ENCODE data around the gene HABP4. TPM values are rescaled to one million over a fixed set of nuclear protein-coding genes. Genes with fewer than 3 reads are reported as not detected.

Gene HABP4
- total RNA-seq, 1 experiment from 2014 or later = 1.8 TPM

DNA sequence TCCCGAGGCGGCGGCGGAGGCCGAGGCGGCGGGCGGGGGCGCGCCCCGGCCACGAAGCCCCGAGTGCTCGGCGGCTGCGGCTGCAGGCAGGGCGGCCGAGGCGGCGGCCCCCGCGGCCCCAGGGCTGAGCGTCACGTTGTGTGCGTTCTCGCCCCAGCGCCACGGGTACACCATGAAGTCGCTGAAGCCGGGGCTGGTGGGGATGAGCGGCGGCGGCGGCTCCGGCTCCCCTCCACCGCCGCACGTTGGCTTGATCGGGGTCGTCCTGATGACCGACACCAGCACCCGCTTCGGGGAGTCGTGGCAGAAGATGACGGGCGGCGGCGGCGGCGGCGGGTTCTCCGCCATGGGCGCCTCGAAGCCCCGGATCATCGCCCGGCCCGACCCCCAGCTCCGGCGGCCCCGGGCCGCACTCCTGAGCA lies 32.3 kb upstream of the HABP4 start:
- peak overlapping the region; percentile 96 for H3K9ac ChIP-seq (ENCODE audit: low read length)
- no peaks in the 10 kb centered on the region for H3K9me3 ChIP-seq (ENCODE audit: low read length)
- no peak overlapping the region for H2AFZ ChIP-seq (ENCODE audit: low read length)
- H3K27me3 ChIP-seq (ENCODE audit: low read length) = no peaks in the 10 kb centered on the region
- peak overlapping the region; percentile 99 for H3K4me3 ChIP-seq (ENCODE audit: low read length)
- DNase-seq = no peak
- H4K20me1 ChIP-seq (ENCODE audit: insufficient read depth, low read depth, low read length) = peaks cover 7% of the 10 kb centered on the region; the same call in 1 of the 2 replicates
- peak overlapping the region; percentile 88 for H3K4me2 ChIP-seq (ENCODE audit: low read depth, low read length, poor library complexity, severe bottlenecking)
- peak overlapping the region; percentile 90 for H3K27ac ChIP-seq (ENCODE audit: low read length)
- peaks cover 60% of the 10 kb centered on the region for H3K4me1 ChIP-seq (ENCODE audit: low read length)
- peaks cover 56% of the 10 kb centered on the region for H3K79me2 ChIP-seq (ENCODE audit: low read length)
- H3K36me3 ChIP-seq (ENCODE audit: insufficient read depth, low read length) = no peaks in the 10 kb centered on the region; the same call in 1 of the 2 replicates
- H3K9me2 ChIP-seq (replicated peaks; ENCODE audit: insufficient read depth, low read length) = no peaks in the 10 kb centered on the region

DNA sequence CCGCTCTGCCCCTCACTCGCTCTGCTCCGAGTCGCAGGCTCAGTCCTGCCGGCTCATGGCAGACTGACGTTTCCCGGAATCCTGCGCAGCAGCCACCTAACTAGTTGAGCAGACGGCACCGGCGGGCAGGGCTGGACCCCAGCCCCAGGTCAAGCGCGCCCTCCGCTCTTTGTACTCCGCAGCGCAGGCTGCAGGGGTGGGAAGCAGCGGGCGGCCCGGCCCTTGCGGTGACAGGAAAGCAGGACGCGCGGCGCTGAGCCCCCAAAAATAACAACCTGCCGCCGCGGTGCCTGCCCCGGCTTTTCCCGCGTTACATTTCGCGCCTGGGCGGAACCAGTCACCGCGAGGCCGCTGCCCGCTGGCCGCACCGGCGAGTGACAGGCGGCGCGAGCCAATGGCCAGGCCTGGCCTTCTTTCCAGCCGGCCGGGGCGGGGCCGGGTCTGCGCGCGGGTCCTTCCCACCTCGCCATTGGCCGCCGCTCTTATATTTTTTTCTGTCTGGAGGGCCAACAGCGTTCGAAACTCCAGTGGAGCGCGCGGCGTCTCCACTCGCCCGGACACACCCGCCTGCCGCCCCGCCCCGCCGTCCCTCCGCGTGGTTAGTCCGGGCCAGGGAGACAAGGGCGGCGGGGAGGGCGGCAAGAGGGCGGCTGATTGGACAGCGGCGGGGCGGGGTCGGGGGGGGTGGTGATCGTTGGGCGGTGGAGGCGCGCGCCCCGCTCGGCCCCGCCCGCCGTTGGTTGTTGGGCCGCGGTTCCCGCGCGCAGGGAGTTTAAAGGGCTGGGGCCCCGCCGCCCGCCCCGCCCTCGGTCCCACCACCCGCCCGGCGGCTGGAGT lies 31.7 kb upstream of the HABP4 start, which contains the start of gene ZNF367:
Gene ZNF367 (minus strand): TSS at position 288 of the 837 bp plus-strand sequence. CDS start 338 bp downstream, outside the sequence.
- peak; percentile 98 for DNase-seq
- no peaks in the 10 kb centered on the region for H3K36me3 ChIP-seq (ENCODE audit: insufficient read depth, low read length)
- H3K4me3 ChIP-seq (ENCODE audit: low read length) = peak within 1 kb of the TSS; percentile 99
- peak within 1 kb of the TSS; percentile 94 for H3K4me2 ChIP-seq (ENCODE audit: low read depth, low read length, poor library complexity, severe bottlenecking)
- no peak within 1 kb of the TSS for H2AFZ ChIP-seq (ENCODE audit: low read length)
- H3K27me3 ChIP-seq (ENCODE audit: low read length) = no peaks in the 10 kb centered on the region
- peaks cover 49% of the 10 kb centered on the region for H3K79me2 ChIP-seq (ENCODE audit: low read length)
- peak within 1 kb of the TSS; percentile 96 for H3K9ac ChIP-seq (ENCODE audit: low read length)
- no peaks in the 10 kb centered on the region for H3K9me3 ChIP-seq (ENCODE audit: low read length)
- peak within 1 kb of the TSS; percentile 90 for H3K27ac ChIP-seq (ENCODE audit: low read length)
- peaks cover 54% of the 10 kb centered on the region for H3K4me1 ChIP-seq (ENCODE audit: low read length)
- peaks cover 7% of the 10 kb centered on the region; the same call in 1 of the 2 replicates for H4K20me1 ChIP-seq (ENCODE audit: insufficient read depth, low read depth, low read length)
- H3K9me2 ChIP-seq (replicated peaks; ENCODE audit: insufficient read depth, low read length) = no peaks in the 10 kb centered on the region

DNA sequence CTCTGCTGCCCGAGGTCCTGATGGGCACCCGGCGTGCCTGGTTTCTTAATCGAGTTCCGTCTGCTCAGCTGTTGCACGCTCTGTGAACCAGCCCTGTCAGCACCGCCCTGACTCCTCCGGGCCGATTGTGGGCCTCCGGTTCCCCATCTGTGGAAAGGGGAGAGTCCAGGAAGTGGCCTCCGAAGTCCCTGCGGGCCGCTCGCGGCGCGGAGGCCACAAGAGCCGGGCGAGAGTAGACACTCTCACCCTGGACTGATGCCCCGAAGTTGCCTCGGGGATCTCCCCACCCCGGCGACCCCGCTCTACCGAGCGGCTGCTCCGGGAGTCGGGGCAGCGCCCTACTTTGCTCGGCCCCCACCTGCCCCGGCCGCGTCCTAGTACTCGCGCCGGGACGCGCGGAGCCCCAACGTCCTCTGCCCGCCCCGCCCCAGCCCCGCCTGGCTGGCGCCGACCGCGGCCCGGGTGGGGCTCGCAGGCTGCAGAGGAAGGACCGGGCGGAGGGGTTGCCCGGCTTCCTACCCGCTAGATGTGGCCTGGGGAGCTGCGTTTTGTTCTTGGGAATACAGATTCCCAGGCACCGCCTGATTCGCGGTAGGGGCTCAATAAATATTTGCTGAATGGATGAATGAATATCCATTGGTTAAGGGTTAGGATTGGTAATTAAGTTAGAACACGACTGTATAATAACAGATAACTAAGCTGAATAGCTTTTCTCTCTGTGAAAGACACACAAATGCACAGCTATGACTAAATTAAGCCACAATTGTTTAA lies 30.9 kb upstream of the HABP4 start:
- peak overlapping the region; percentile 84 for H3K4me2 ChIP-seq (ENCODE audit: low read depth, low read length, poor library complexity, severe bottlenecking)
- peak overlapping the region; percentile 82 for H3K27ac ChIP-seq (ENCODE audit: low read length)
- H3K27me3 ChIP-seq (ENCODE audit: low read length) = no peaks in the 10 kb centered on the region
- H2AFZ ChIP-seq (ENCODE audit: low read length) = peak overlapping the region; percentile 61
- peaks cover 46% of the 10 kb centered on the region for H3K4me1 ChIP-seq (ENCODE audit: low read length)
- peak overlapping the region; percentile 86 for H3K9ac ChIP-seq (ENCODE audit: low read length)
- H3K4me3 ChIP-seq (ENCODE audit: low read length) = peak overlapping the region; percentile 99
- H4K20me1 ChIP-seq (ENCODE audit: insufficient read depth, low read depth, low read length) = peaks cover 7% of the 10 kb centered on the region; the same call in 1 of the 2 replicates
- peaks cover 41% of the 10 kb centered on the region for H3K79me2 ChIP-seq (ENCODE audit: low read length)
- H3K9me3 ChIP-seq (ENCODE audit: low read length) = no peaks in the 10 kb centered on the region
- DNase-seq = peak; percentile 92
- H3K36me3 ChIP-seq (ENCODE audit: insufficient read depth, low read length) = no peaks in the 10 kb centered on the region
- no peaks in the 10 kb centered on the region for H3K9me2 ChIP-seq (replicated peaks; ENCODE audit: insufficient read depth, low read length)

DNA sequence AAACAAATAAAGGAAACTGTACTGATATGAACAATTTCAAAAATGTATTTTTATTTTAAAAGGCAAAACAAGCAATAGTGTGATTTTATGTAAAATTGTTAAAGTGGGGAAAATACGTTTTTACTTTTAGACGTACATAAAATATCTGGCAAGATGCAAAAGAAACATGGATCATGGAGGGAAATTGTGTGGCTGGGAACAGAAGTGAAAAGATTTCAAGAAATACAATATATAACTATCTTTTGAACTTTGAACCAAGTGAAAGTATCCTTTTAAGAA lies 30.3 kb upstream of the HABP4 start:
- peaks cover 7% of the 10 kb centered on the region; the same call in 1 of the 2 replicates for H4K20me1 ChIP-seq (ENCODE audit: insufficient read depth, low read depth, low read length)
- H3K4me2 ChIP-seq (ENCODE audit: low read depth, low read length, poor library complexity, severe bottlenecking) = peak overlapping the region; percentile 84
- no peaks in the 10 kb centered on the region for H3K27me3 ChIP-seq (ENCODE audit: low read length)
- no peaks in the 10 kb centered on the region for H3K9me2 ChIP-seq (replicated peaks; ENCODE audit: insufficient read depth, low read length)
- peak overlapping the region; percentile 86 for H3K9ac ChIP-seq (ENCODE audit: low read length)
- H2AFZ ChIP-seq (ENCODE audit: low read length) = peak overlapping the region; percentile 61; the same call in 1 of the 2 replicates
- no peak for DNase-seq
- H3K4me3 ChIP-seq (ENCODE audit: low read length) = peak overlapping the region; percentile 99
- peaks cover 40% of the 10 kb centered on the region for H3K4me1 ChIP-seq (ENCODE audit: low read length)
- H3K9me3 ChIP-seq (ENCODE audit: low read length) = no peaks in the 10 kb centered on the region
- H3K27ac ChIP-seq (ENCODE audit: low read length) = peak overlapping the region; percentile 82
- peaks cover 36% of the 10 kb centered on the region for H3K79me2 ChIP-seq (ENCODE audit: low read length)
- H3K36me3 ChIP-seq (ENCODE audit: insufficient read depth, low read length) = no peaks in the 10 kb centered on the region

DNA sequence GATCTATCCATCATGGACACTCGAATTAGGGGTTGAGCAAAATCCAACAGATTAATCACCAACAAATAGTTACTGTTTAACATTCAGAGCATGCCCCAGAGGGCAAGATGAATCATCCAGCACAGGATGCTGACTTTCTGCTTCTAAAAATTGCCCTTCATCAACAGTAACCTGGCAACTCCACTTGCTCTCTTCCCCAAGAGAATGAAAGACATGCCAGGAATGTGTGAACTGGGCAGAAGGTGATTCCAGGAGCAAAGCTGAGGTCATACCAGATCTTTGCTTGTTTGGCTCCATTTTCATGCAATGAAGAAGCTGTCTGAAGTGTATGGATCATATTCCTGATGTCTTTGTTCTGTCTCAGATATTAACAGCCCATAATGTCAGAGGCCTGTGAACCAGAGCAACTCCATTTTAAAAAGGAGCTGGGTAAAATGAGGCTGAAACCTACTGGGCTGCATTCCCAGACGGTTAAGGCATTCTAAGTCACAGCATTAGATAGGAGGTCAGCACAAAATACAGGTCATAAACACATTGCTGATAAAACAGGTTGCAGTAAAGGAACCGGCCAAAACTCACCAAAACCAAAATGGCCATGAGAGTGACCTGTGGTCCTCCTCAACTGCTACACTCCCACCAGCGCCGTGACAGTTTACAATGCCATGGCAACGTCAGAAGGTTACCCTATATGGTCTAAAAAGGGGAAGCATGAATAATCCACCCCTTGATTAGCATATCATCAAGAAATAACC lies 29.3 kb upstream of the HABP4 start:
- DNase-seq = peak; percentile 92

DNA sequence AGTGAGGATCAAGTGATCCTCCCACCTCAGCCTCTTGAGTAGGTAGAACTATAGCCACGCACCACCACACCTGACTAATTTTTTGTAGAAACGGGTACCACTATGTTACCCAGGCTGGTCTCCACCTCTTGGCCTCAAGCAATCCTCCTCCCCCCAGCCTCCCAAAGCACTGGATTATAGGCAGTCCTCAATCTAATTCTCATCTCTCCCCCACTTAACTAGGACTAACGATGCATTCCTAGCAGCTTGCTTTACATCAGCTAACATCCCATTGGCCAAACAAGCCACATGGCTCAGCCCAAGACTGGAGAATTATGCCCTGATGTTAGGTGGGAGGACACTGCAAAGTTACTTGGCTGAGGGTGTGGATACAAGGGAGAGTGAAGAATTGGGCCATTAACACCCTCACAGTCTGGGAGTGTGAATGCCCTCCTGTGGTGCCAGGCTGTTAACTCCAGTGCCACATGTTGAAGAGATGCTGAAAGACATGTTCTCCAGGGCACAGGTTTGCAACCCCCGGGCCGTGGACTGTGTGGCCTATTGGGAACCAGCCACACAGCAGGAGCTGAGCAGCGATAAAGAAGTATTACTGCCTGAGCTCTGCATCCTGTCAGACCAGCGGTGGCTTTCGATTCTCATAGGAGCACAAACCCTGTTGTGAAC lies 26.5 kb upstream of the HABP4 start:
- Histone ChIP-seq H3K4me2 (ENCODE audit: low read depth, low read length, poor library complexity, severe bottlenecking) (no peak overlapping the region), H3K9me2 (replicated peaks; ENCODE audit: insufficient read depth, low read length) (no peaks in the 10 kb centered on the region), H3K9me3 (ENCODE audit: low read length) (no peaks in the 10 kb centered on the region), H3K36me3 (ENCODE audit: insufficient read depth, low read length) (no peaks in the 10 kb centered on the region), H4K20me1 (ENCODE audit: insufficient read depth, low read depth, low read length) (no peaks in the 10 kb centered on the region), H2AFZ (ENCODE audit: low read length) (no peak overlapping the region), H3K27ac (ENCODE audit: low read length) (no peak overlapping the region), H3K4me1 (ENCODE audit: low read length) (peaks cover 23% of the 10 kb centered on the region), H3K4me3 (ENCODE audit: low read length) (no peak overlapping the region), H3K27me3 (ENCODE audit: low read length) (no peaks in the 10 kb centered on the region), H3K79me2 (ENCODE audit: low read length) (peaks cover 4% of the 10 kb centered on the region; the same call in 1 of the 2 replicates), H3K9ac (ENCODE audit: low read length) (no peak overlapping the region)
- no peak for DNase-seq

More for the DNA sequence above, 29.3 kb upstream of the HABP4 start:
- no peaks in the 10 kb centered on the region for H3K27me3 ChIP-seq (ENCODE audit: low read length)
- H3K4me3 ChIP-seq (ENCODE audit: low read length) = peak overlapping the region; percentile 99
- no peaks in the 10 kb centered on the region for H3K9me3 ChIP-seq (ENCODE audit: low read length)
- H3K36me3 ChIP-seq (ENCODE audit: insufficient read depth, low read length) = no peaks in the 10 kb centered on the region
- H2AFZ ChIP-seq (ENCODE audit: low read length) = peak overlapping the region; percentile 66; the same call in 1 of the 2 replicates
- H3K79me2 ChIP-seq (ENCODE audit: low read length) = peaks cover 26% of the 10 kb centered on the region
- H3K9me2 ChIP-seq (replicated peaks; ENCODE audit: insufficient read depth, low read length) = no peaks in the 10 kb centered on the region
- peaks cover 33% of the 10 kb centered on the region for H3K4me1 ChIP-seq (ENCODE audit: low read length)
- H3K4me2 ChIP-seq (ENCODE audit: low read depth, low read length, poor library complexity, severe bottlenecking) = peak overlapping the region; percentile 84
- peaks cover 7% of the 10 kb centered on the region; the same call in 1 of the 2 replicates for H4K20me1 ChIP-seq (ENCODE audit: insufficient read depth, low read depth, low read length)
- H3K9ac ChIP-seq (ENCODE audit: low read length) = peak overlapping the region; percentile 86
- H3K27ac ChIP-seq (ENCODE audit: low read length) = peak overlapping the region; percentile 82

DNA sequence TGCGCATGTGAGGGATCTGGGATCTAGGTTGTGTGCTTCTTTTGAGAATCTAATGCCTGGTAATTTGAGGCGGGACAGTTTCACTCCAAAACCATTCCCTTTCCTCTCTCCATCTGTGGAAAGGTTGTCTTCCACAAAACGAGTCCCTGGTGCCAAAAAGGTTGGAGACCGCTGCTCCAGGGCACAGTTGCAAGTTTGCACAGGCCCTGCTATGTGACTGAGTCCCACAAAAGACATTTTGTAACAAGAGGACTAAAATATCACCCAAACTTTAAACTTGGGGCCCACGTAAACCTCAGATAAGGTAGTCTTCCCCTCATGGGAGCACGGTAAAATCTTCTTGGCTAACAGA lies 26.0 kb upstream of the HABP4 start:
- H3K9me2 ChIP-seq (replicated peaks; ENCODE audit: insufficient read depth, low read length) = no peaks in the 10 kb centered on the region
- H4K20me1 ChIP-seq (ENCODE audit: insufficient read depth, low read depth, low read length) = no peaks in the 10 kb centered on the region
- H3K9ac ChIP-seq (ENCODE audit: low read length) = no peak overlapping the region
- peaks cover 4% of the 10 kb centered on the region; the same call in 1 of the 2 replicates for H3K79me2 ChIP-seq (ENCODE audit: low read length)
- H3K27ac ChIP-seq (ENCODE audit: low read length) = no peak overlapping the region
- no peak overlapping the region for H2AFZ ChIP-seq (ENCODE audit: low read length)
- peaks cover 23% of the 10 kb centered on the region for H3K4me1 ChIP-seq (ENCODE audit: low read length)
- H3K4me3 ChIP-seq (ENCODE audit: low read length) = no peak overlapping the region
- no peak overlapping the region for H3K4me2 ChIP-seq (ENCODE audit: low read depth, low read length, poor library complexity, severe bottlenecking)
- H3K9me3 ChIP-seq (ENCODE audit: low read length) = no peaks in the 10 kb centered on the region
- no peak for DNase-seq
- H3K27me3 ChIP-seq (ENCODE audit: low read length) = no peaks in the 10 kb centered on the region
- no peaks in the 10 kb centered on the region for H3K36me3 ChIP-seq (ENCODE audit: insufficient read depth, low read length)

Measured in Karpas-422 (cell line).